ENCODE results near the gene WBP1. TPM values are rescaled to one million over a fixed set of nuclear protein-coding genes. Genes with fewer than 3 reads are reported as not detected.

Gene WBP1
- total RNA-seq, 2 donors from 2014 or later: 43.0 to 57.4 TPM

DNA sequence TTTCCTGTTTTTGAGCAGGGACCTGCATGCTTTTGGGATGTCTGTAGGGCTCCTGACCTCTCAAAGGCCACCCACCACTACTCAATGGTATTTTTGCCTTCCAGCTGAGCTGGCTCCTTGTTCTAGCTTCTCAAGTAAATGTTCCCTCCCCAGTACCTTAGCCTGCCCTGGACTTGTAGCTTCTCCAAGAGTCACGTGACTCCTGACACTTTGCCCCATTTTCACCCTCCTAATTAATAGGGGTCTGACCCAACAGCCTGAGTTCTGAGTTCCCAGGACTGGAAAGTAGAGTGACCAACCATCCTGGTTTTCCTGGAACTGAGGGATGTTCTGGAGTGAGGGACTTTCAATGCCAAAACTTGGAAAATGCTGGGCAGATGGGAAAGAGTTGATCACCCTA lies 37.2 kb downstream of the WBP1 start:
- no peak for TF ChIP-seq CTCF (IDR thresholded peaks at IDR 0.05)

DNA sequence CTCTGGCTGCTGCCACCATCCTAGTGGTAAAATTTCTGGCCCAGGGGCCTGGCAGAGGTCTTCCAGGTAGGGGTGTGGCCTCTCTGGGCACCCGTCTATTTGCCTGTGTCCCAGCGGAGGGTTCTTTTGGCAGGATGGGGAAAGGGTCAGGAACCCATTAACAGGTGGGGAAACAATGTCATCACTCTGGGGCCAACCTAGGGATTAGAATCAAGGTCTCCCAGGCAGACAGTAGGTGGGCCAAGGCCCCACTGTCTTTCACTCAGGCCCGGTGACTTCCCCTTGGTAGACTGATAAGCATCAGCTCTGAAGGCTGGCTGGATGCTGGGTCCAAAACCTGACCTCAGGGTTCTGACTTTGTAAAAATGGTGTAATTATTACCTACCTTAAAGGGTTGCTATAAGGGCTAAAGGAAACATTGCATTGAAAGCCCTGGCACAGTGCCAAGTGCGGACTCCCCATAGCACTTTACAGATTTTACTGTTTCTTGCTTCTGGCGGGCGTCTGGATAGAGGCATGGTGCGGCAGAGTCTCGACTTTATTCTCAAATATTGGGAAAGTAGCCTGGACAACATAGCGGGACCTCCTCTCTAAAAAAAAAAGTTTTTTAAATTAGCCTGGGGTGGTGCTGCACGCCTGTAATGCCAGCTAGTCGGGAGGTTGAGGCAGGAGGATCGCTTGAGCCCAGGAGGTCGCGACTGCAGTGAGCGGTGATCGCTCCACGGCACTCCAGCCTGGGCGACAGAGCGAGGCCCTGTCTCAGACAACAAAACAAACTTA lies 38.9 kb downstream of the WBP1 start:
- Histone ChIP-seq H3K4me3 (peak overlapping the region in 1 of 2 donors; percentile 51), H3K4me1 (peaks cover 0 to 34% of the 10 kb centered on the region in 2 donors), H3K27ac (no peak overlapping the region), H3K27me3 (peaks cover 18 to 21% of the 10 kb centered on the region in 2 donors), H3K9me3 (no peaks in the 10 kb centered on the region), H3K36me3 (peaks cover 16% of the 10 kb centered on the region)
- no peak for TF ChIP-seq CTCF (IDR thresholded peaks at IDR 0.05)
- no peak for DNase-seq (ENCODE audit: low spot score)

More for the DNA sequence above, 37.2 kb downstream of the WBP1 start:
- peaks cover 0 to 29% of the 10 kb centered on the region in 2 donors for H3K4me1 ChIP-seq
- no peaks in the 10 kb centered on the region for H3K9me3 ChIP-seq
- peaks cover 32% of the 10 kb centered on the region for H3K36me3 ChIP-seq
- no peak overlapping the region for H3K4me3 ChIP-seq
- no peak for DNase-seq (ENCODE audit: low spot score)
- no peak overlapping the region for H3K27ac ChIP-seq
- peaks cover 17 to 21% of the 10 kb centered on the region in 2 donors for H3K27me3 ChIP-seq

- no peaks in the 10 kb centered on the region for H3K9me3 ChIP-seq
- H3K4me3 ChIP-seq: peak overlapping the region; percentile 9 to 51
- peaks cover 0 to 42% of the 10 kb centered on the region in 2 donors for H3K4me1 ChIP-seq
- no peak overlapping the region for H3K27ac ChIP-seq
- no peak for DNase-seq (ENCODE audit: low spot score)
- H3K27me3 ChIP-seq: peaks cover 18 to 21% of the 10 kb centered on the region in 2 donors
- no peak for TF ChIP-seq CTCF (IDR thresholded peaks at IDR 0.05)
- H3K36me3 ChIP-seq: peaks cover 9% of the 10 kb centered on the region
Observed at GRCh38 chr2:74497777-74498499, 39.7 kb downstream of the WBP1 start.

- Histone ChIP-seq H3K9me3 (no peaks in the 10 kb centered on the region), H3K27me3 (peaks cover 18 to 21% of the 10 kb centered on the region in 2 donors), H3K36me3 (peaks cover 1% of the 10 kb centered on the region), H3K4me3 (peak overlapping the region; percentile 6 to 51), H3K4me1 (peaks cover 0 to 48% of the 10 kb centered on the region in 2 donors), H3K27ac (no peak overlapping the region)
- no peak for TF ChIP-seq CTCF (IDR thresholded peaks at IDR 0.05)
- DNase-seq (ENCODE audit: low spot score): no peak
Observed at GRCh38 chr2:74498500-74499266, 40.4 kb downstream of the WBP1 start.

GRCh38 chr2:74499267-74499939 lies 41.2 kb downstream of the WBP1 start, which contains the start of gene LBX2:
LBX2 (minus strand) TSS chr2:74499603; CDS start chr2:74499537, 66 bp downstream.
- Histone ChIP-seq H3K9me3 (no peaks in the 10 kb centered on the region), H3K4me1 (peaks cover 0 to 56% of the 10 kb centered on the region in 2 donors), H3K36me3 (no peaks in the 10 kb centered on the region), H3K27me3 (peaks cover 18 to 21% of the 10 kb centered on the region in 2 donors), H3K4me3 (peak within 1 kb of the TSS; percentile 6 to 51), H3K27ac (no peak within 1 kb of the TSS)
- no peak for DNase-seq (ENCODE audit: low spot score)
- TF ChIP-seq CTCF (IDR thresholded peaks at IDR 0.05): no peak
